ENCODE measurements around the gene RNPEPL1.
"Not testable (repeated sequence)": the region's sequence is repeated elsewhere in the genome, so short reads cannot be mapped to it uniquely, and the experiment has no call there.

Gene RNPEPL1

DNA sequence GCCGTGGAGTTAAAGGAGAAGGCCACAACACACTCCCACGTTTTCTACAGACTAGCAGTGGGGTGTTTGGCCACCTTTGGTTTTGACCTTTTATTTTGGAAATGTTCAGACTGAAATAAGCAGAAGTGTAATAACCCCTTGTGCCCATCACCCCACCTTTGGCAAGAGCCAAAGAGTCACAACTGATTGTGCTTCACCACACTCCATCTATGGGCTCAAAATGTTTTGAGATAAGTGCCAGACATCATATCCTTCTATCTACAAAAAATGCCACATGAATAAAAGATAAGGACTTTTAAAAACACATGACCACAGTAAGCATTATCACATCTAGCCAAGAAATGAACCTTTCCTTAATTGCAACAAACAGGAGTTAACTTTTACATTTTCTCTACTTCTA lies 47.1 kb downstream of the RNPEPL1 start:
- DNase-seq (ENCODE audit: low read depth in 1 of 2, low spot score in 1 of 2) = peak in 1 of 2 experiments; percentile 43
- TF ChIP-seq, protein P1, sequence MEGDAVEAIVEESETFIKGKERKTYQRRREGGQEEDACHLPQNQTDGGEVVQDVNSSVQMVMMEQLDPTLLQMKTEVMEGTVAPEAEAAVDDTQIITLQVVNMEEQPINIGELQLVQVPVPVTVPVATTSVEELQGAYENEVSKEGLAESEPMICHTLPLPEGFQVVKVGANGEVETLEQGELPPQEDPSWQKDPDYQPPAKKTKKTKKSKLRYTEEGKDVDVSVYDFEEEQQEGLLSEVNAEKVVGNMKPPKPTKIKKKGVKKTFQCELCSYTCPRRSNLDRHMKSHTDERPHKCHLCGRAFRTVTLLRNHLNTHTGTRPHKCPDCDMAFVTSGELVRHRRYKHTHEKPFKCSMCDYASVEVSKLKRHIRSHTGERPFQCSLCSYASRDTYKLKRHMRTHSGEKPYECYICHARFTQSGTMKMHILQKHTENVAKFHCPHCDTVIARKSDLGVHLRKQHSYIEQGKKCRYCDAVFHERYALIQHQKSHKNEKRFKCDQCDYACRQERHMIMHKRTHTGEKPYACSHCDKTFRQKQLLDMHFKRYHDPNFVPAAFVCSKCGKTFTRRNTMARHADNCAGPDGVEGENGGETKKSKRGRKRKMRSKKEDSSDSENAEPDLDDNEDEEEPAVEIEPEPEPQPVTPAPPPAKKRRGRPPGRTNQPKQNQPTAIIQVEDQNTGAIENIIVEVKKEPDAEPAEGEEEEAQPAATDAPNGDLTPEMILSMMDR (IDR thresholded peaks at IDR 0.05; ENCODE audit: insufficient read depth, low read length) = no peak
- TF ChIP-seq POLR2AphosphoS5 (IDR thresholded peaks at IDR 0.05; ENCODE audit: low read depth) (no peak), SPI1 (IDR thresholded peaks at IDR 0.05; ENCODE audit: borderline replicate concordance, low read depth) (peak; percentile 46; the same call in 1 of the 2 replicates)
- H3K4me3 ChIP-seq (replicated peaks; ENCODE audit: insufficient read depth, low read length) = no peak overlapping the region
- H3K27me3 ChIP-seq (ENCODE audit: insufficient read depth, poor library complexity, severe bottlenecking) = no peaks in the 10 kb centered on the region
- H3K27ac ChIP-seq (replicated peaks) = peak overlapping the region; percentile 8; the same call in 1 of the 2 replicates

DNA sequence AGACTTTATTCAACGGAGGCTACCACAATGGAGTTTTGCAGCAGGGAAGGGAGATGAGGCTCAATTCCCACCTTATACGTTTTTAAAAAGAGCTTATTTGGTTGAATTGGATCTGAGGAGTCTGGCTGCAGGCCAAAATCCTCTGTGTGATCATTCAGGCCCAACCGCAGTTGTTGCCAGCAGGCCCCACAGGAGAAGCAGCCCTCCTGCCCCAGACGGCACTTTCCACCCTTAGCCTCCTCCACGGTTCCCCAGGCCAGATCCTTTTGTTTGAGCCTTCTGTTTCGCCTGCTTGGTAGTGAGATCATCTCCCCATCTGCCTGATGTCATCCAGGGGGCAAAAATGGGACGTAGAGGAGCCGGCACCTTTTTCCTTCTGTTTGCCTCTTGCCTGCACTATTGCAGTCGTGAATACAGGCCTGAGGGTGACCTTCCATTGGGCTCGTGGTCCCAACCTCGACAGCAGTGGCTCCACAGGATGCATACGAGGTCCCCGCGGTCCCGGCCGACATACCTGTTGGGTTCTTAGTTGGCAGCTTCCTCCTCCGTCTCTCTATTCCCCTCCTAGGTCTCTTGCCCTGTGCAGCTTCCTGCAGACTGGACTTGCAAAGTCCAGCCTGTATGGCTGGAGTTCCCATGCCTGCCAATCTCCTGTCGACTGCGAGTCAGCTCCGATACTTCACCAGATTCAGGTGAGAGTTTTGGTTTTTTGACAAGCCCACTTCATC lies 47.7 kb downstream of the RNPEPL1 start:
- Histone ChIP-seq H3K27me3 (ENCODE audit: insufficient read depth, poor library complexity, severe bottlenecking) (no peaks in the 10 kb centered on the region), H3K4me3 (replicated peaks; ENCODE audit: insufficient read depth, low read length) (no peak overlapping the region), H3K27ac (replicated peaks) (peak overlapping the region; percentile 8; the same call in 1 of the 2 replicates)
- TF ChIP-seq REST (IDR thresholded peaks at IDR 0.05; ENCODE audit: insufficient replicate concordance, low read depth) = no peak
- no peak for TF ChIP-seq GABPA (IDR thresholded peaks at IDR 0.05; ENCODE audit: low read depth)
- no peak for TF ChIP-seq SPI1 (IDR thresholded peaks at IDR 0.05; ENCODE audit: borderline replicate concordance, low read depth)
- TF ChIP-seq, protein P1 (IDR thresholded peaks at IDR 0.05; ENCODE audit: insufficient read depth, low read length) = no peak
- TF ChIP-seq POLR2AphosphoS5 (IDR thresholded peaks at IDR 0.05; ENCODE audit: low read depth) = no peak
- peak in 1 of 2 experiments; percentile 54 for DNase-seq (ENCODE audit: low read depth in 1 of 2, low spot score in 1 of 2)

DNA sequence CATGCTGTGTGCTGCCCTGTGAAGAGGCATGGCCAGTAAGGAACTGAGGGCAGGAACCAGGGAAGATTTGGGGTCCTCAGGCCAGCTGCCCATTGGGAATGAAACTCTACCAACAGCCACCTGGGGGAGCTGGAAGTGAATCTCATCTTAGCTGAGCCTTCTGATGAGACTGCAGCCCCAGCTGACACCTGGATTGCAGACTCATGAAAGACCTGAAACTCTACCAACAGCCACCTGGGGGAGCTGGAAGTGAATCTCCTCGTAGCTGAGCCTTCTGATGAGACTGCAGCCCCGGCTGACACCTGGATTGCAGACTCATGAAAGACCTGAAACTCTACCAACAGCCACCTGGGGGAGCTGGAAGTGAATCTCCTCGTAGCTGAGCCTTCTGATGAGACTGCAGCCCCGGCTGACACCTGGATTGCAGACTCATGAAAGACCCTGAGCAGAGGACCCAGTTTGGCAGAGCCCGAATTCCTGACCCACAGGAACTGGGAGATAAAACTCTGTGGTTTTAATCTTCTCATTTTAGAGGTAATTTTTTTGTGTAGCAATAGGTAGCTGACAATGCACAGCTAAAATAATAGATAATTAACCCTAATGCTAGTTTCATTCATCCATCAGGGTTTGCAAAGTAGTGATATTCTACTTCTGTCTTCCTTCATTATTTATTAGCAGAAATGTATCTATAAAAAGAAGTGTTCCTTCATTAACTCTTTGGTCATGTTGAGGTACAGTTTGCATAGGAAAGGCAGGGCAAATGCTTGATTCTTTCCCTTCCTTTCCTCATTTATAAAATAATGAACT lies 48.8 kb downstream of the RNPEPL1 start:
- DNase-seq (ENCODE audit: low read depth in 1 of 2, low spot score in 1 of 2); H3K27ac ChIP-seq (replicated peaks); H3K27me3 ChIP-seq (ENCODE audit: insufficient read depth, poor library complexity, severe bottlenecking); H3K4me3 ChIP-seq (replicated peaks; ENCODE audit: insufficient read depth, low read length): not testable (repeated sequence)

DNA sequence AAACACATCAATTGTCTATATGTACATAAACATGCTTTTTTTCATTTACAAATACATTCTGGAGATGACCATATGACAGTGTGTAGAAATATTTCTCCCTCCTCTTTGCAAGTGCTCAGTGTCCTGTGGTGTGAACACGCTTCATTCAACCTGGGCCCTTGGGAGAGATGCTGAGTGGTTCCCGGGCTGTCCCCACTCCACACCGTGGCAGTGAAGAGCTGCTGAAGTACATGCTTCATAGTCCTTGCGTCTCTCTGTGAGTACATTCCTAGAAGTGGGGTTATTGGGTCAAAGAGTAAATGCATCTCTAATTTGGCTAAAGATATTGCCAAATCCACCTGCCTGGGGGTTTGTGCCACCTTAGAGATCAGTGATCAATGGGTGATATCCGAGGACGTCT lies 50.5 kb downstream of the RNPEPL1 start:
- TF ChIP-seq SPI1 (IDR thresholded peaks at IDR 0.05; ENCODE audit: borderline replicate concordance, low read depth) = no peak
- TF ChIP-seq, protein P1 (IDR thresholded peaks at IDR 0.05; ENCODE audit: insufficient read depth, low read length) = no peak
- no peak for TF ChIP-seq GABPA (IDR thresholded peaks at IDR 0.05; ENCODE audit: low read depth)
- Histone ChIP-seq H3K27ac (replicated peaks) (no peak overlapping the region), H3K4me3 (replicated peaks; ENCODE audit: insufficient read depth, low read length) (no peak overlapping the region), H3K27me3 (ENCODE audit: insufficient read depth, poor library complexity, severe bottlenecking) (no peaks in the 10 kb centered on the region)
- no peak for DNase-seq (ENCODE audit: low read depth in 1 of 2, low spot score in 1 of 2)

All from HL-60 (cell line).